Activated T-helper 9 cell treated with anti-CD3 and anti-CD28 coated beads, Interleukin-2, amount 50 U/mL, for 16 hours (primary cell): ENCODE measurements around the gene BRME1.

Experiments
- DNase-seq: peaks from one replicate; pipeline ENCODE4 v3.0.0-alpha.2; 2020; ENCODE audit warnings: low read depth

The BRME1 gene

DNA sequence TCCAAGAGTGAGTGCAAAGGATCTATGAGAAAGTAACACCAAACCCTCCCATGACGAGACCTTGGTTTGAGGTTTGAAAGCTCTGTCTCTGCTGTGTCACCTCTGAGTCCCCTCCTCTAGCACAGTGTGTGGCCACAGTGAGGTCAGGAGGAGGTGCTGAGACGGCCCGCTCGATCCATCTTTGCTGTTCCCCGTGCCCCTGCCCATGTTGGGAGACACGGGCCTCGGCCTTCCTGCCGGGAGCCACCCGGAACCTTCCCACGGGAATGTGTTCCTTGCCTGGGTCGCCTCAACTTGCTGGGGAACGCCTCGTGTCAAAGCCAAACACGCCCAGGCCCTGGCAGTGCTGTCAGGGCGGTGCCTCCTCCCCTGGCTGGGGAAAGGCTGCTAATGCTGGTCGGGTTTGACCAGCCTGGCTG lies 18.9 kb downstream of the BRME1 start:
- no peak for DNase-seq

- no peak for DNase-seq
These were observed 20.0 kb downstream of the BRME1 start for GRCh38 chr19:13885826-13886365.

DNA sequence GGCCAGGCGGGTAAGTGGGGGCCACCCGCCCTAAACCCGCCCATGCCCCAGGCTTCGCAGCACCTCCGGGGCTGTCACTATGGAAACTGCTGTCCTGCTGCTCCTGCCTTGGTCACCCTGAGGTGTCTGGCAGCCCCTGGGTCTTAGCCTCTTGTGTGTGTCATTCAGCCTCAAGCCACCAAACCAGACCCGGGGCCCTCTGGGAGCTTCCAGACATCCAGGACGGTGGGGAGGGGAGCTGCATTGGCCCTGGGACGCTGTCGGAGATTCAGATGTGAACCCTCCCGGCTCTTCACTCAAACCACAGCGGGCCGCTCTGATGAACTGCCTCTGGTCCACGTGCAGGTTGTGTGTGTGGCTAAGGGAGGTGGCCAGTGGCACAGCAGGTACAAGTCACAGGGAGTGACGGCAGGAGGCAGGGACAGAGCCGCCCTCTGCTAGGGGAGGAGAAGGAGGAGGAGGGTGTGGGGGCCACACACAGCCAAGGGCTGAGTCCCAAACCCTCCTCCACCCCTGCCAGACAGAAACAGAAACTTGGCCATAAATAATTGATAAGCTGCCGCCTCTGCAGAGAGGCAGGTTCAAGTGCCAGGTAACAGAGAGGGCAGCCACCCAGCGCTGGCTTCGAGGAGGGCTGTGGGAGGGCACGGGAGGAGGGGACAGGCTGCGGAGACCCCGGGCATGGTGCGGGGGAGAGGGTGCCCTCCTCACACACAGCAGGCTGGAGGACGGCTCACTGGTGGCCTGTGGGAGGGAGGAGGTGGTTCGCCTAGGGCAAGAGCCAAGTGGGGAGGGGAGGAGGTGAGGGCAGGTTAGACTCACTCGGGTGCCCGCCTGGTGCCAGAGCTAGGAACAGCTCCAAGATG lies 21.0 kb downstream of the BRME1 start:
- no peak for DNase-seq

DNA sequence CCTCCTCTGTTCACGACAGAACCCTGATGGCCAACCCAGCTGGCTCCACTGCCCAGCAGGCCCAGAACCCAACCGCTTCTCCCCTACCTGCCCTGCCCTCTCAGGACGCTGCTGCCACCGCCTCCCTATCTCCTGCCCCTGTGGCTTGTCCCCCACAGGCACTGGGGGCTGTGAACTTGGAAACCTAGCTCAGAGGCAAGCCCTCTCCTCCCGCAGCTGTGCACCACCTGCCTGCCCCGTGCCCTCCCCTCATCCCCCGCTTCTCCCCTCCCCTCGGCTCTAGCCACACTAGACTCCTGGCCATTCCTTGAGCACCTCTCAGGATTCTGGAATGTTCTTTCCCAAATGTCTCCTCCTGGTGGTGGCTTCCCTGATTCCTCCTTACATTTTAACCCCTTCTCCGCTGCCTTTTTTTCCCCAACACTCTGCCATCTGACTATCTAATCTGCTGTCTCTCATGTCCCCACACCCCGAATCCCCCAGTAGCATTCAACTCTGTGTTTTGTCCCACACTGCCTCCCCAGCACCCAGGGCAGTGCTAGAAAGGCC lies 22.3 kb downstream of the BRME1 start:
- no peak for DNase-seq

DNA sequence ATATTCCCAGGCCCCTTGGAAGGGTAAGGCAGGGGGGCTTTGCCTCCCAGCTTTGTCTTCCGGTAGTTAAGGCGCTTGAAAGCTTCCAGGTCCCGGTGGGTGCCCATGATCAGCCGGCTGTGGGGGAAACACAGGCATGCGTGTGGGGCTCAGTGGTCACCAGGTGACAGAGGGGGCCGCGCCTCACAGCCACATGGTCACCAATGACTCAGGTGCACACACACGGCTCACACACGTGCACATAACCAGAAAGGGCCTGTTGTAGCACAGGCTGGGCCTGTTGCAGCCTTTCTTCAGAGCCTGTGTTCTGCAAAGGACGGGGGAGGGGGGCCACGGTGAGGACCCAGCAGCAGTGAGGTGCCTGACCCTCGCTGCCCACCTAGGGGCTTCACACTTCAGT lies 23.1 kb downstream of the BRME1 start:
- DNase-seq, result no peak

- DNase-seq, result no peak
These were observed 23.5 kb downstream of the BRME1 start for GRCh38 chr19:13882419-13882795.

GRCh38 chr19:13881692-13882418 lies 24.1 kb downstream of the BRME1 start:
- no peak for DNase-seq

DNA sequence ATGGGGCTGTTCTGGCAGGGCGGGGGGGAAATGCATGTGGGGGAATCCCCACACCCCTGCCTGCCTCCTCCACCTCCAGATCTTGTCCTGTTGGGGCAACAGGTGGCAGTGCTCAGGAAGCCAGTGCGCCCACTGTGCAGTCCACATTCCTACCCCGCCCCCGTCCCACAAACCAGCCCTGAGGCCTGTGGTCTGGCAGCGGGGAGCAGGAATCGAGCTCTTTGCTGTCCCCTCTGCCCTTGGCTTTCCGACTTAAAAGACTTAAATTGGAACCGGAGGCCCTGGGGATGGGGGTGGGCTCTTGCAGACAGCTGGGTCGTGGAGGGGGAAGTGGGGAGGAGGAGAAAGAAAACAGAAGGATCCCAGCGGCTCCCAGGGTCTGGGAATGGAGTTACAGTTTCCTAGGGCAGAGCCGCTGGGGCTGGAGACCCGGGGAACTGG lies 24.6 kb downstream of the BRME1 start:
- no peak for DNase-seq

- peak; percentile 97 for DNase-seq
These were observed 25.6 kb downstream of the BRME1 start for GRCh38 chr19:13880059-13881043.

DNA sequence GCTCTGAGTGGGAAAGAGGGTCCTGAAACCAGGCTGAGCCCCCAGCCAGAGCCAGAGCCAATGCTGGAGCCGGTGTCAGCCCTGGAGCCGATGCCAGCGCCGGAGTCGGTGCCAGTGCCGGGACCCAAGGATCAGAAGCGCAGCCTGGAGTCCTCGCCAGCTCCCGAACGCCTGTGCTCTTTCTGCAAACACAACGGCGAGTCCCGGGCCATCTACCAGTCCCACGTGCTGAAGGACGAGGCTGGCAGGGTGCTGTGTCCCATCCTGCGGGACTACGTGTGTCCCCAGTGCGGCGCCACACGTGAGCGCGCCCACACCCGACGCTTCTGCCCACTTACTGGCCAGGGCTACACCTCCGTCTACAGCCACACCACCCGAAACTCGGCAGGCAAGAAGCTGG lies 28.6 kb downstream of the BRME1 start:
- no peak for DNase-seq

- DNase-seq, result no peak
These were observed 29.1 kb downstream of the BRME1 start, which contains the start of gene NANOS3 for GRCh38 chr19:13876834-13877233. Gene NANOS3 (plus strand): TSS chr19:13877134. CDS start chr19:13877249, 115 bp downstream.

DNA sequence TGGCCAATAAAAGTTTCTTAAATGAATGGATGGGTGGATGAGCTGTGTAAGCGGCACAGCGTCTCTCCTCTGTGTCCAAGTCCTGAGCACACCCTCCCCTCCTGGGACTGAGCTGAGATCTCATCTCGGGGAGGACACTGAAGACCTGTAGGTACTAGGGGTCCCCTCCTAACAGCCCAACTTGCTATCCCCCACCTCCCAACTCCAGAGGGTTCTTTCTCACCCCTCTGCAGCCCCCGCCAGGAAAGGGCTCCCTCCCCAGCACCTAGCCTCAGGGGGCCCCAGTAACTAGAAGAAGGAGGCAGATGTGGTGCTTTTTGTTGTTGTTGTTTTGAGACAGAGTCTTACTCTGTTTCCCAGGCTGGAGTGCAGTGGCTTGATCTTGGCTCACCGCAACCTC lies 30.1 kb downstream of the BRME1 start:
- DNase-seq, result no peak

DNA sequence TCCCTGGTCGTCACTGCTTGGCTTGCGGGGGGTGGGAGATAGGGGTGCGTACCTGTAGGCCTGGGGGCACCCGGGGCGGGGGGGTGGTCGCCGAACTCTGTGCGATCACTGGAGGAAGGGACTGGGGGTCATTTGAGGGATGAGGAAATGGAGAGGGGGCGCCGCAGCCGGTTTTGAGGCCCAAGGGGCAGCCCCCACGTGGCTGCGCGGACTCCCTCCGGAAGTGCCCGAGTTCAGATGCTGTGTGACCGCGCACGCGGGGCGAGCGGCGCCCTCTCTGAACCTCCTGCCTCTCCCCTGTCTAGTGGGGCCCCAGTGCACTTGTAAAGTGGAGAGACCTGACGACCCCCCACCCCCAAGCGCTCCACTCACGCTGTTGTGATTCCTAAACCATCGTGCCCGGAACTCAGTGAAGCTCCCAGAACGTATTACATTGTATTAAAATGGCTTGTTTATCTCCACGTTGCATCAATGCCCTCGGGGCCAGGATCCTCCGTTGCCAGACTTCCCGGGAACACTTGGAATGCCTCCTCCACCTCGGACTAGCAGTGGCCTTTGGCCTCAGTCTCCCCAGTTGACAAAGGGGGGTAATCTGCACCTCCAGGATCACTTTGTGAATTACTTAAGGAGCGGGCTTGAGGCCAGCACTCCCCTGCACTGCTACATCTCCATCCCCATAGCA lies 31.9 kb downstream of the BRME1 start:
- no peak for DNase-seq

DNA sequence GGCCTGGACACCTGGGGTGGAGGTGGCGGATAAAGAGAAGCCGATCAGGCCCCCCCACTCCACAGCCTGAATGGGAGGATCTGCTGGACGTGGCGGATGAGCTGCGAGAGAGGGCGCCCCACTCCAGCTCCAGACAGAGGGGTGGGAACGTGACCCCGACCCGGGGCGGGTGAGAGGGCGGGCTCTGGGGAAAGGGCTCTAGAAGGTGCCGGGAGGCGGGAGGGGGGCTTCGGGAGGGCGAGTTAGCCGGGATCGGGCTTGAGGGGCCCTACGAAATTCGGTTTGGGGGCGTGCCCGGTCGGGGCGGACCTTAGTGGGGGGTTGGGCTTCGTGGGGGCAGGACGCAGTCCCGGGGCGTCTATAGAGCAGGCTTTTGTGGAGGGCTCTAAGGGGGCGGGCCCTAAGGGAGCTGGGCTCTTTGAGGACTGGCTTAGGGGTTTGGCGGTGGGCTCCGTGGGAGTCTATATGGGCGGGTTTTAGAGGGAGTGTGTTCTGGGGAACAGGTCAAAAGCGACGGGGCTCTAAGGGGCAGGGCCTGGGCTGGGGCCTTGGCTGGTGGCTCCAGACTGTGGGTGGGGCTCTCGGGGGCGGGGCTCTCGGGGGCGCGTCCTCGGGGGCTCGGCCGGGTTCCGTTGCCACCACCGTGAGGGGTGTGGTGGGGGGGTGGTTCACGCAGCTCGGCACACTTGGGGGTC lies 33.1 kb downstream of the BRME1 start:
- DNase-seq, result no peak

DNA sequence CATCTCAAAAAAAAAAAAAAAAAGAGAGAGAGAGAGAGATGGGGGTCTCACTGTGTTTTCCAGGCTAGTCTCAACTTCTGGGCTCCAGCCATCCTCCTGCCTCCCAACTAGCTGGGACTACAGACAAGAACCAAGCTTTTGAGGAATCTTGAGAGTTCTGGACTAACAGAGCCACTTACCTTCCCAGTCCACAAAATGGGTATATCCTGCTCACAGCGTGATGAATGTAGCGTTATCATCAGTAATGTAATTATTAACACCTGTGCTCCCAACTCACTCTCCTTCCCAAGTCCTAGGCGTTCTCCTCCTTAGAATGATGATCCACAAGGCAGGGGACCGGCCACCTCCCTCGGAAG lies 33.6 kb downstream of the BRME1 start:
- DNase-seq, result no peak

GRCh38 chr19:13870873-13871272 lies 35.0 kb downstream of the BRME1 start:
- no peak for DNase-seq

DNA sequence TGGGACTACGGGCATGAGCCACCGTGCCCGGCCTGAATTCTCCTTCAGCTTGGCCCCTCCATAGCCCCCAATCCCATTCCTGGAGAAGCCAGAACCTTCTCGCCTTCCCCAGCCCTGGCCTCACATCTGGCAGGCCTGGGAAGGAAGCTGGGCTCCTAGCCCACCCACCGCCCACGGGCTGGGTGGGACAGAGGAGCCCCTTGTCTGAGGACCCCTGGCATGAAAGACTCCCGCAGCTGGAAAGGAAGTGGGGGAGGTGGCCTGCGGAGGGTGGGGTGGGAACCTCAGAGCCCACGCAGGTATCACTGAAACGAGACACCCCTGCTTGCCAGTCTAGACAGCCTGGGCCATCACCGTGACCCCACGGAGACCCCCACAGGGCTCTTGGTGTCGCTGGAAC lies 36.6 kb downstream of the BRME1 start:
- DNase-seq, result no peak

DNA sequence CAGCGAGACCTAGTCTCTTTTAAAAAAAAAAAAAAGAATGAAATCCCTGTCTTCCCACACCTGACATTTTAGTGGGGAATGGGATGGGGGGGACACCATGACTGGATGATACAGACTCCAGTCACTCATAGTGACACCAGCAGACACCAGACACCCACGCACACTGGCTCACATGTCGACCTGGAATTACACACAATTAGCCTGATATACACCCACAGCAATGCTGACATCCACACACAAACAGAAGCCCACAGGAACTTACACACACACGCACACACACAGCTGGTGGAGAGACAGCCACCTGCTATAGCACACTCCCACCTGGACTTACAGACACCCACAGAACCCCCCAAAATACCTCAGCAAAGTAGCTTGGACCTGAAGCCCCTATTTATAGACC lies 37.3 kb downstream of the BRME1 start:
- no peak for DNase-seq

DNA sequence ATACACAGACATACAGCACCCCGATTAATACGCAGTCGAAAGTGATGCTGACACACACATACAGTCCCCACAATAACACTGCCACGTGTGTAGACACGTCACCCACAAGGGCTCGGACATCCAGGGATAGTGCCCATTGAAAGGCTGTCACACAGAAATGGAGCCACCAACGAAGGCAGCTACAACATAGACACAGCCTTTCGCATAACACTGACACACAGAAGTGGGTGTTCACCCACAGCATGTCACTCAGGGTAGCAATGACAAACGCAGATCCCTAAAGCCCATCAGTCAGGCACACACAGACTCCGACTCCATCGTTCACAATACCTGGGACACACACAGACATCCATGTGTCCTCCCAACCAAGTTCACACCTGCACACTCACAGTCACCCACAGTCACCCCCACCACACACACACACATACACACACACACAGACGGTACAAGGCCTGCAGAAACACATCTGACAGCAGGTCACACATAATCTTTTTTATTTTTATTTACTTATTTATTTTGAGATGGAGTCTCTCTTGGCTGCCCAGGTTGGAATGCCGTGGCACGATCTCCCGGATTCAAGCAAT lies 39.4 kb downstream of the BRME1 start:
- no peak for DNase-seq
